SJSA1 (cell line): ENCODE measurements around the gene NARS2. TPM values are rescaled to one million over a fixed set of nuclear protein-coding genes. Genes with fewer than 3 reads are reported as not detected.
"Not testable (repeated sequence)": the region's sequence is repeated elsewhere in the genome, so short reads cannot be mapped to it uniquely, and the experiment has no call there.

Experiments
- DNase-seq, 2 experiments: peaks; one replicate each; pipeline ENCODE4 v3.0.0-alpha.2; 2015 to 2020; ENCODE audit warnings: low spot score in 2 of 2, low read depth in 1 of 2
- H3K27ac ChIP-seq: fragments of 250-450 bp; sonication (Bioruptor Pico); 2 replicates; pipeline ENCODE4 v1.5.1; 2020; ENCODE audit warnings: mild to moderate bottlenecking, moderate library complexity
- H3K27me3 ChIP-seq: fragments of 250-450 bp; sonication (Bioruptor Pico); replicated peaks from 2 replicates; pipeline ENCODE4 v1.5.1; 2020; ENCODE audit warnings: mild to moderate bottlenecking, moderate library complexity
- H3K36me3 ChIP-seq: fragments of 250-450 bp; sonication (Bioruptor Pico); 2 replicates; pipeline ENCODE4 v1.5.1; 2020; ENCODE audit warnings: mild to moderate bottlenecking
- H3K4me1 ChIP-seq: fragments of 250-450 bp; sonication (Bioruptor Pico); replicated peaks from 2 replicates; pipeline ENCODE4 v1.6.1; 2021; ENCODE audit warnings: mild to moderate bottlenecking
- H3K4me3 ChIP-seq: fragments of 250-450 bp; sonication (Bioruptor Pico); 2 replicates; pipeline ENCODE4 v1.5.1; 2020; ENCODE audit warnings: mild to moderate bottlenecking
- H3K9me3 ChIP-seq: fragments of 250-450 bp; sonication (Bioruptor Pico); replicated peaks from 2 replicates; pipeline ENCODE4 v1.5.1; 2020; ENCODE audit warnings: mild to moderate bottlenecking
- total RNA-seq: library from RNA; depleted of rRNA; stranded (reverse); fragments of >200 nt; shearing (Covaris generic); gene quantifications from 2 replicates; pipeline ENCODE4 v1.2.3, GENCODE V29; 2014

Gene NARS2
- total RNA-seq, 1 experiment from 2014 or later: 20.8 TPM

DNA sequence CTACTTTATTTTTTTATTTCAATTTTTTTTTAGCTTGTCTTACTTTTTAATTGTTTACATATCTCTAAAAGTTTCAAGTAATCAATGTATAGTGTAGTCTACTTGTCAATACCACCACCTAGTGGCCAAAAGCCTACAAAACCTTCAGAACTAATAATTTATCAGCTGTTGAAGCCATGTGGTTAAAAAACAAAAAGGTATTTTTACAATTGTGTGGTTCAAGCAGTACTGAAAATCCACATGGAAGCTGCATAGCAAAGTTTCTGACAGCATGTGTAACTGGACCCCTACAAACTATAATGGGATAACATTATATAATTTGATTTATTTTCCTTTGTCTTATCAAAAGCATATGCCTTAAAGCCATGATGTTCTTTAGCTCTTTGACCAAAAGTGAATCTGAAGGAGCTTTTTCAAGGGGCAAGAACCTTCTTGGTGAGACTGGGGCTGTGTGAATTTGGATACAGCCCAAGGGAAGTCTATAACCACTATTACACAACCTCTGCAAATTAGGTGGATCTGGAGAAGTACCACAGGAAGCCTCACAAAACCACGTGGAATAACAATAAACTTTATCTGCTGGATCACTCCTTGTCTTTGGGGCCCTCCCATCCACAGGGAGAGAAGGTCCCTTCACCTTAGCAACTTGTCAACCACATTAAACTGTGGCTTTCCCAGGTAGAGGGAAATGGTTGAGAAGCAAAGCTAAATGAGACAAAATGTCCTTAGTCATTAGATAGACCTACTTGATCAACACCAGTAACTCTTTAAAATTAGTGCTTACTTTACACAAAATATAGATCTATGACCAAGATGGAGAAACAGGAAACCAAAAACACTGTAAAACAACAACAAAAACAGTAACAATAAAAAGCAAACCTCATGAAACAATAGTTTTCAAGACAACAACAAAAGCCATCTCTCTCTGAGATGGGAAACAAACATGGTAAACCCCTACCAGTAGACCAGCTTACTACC lies 9.9 kb downstream of the NARS2 start:
- Histone ChIP-seq H3K36me3 (peaks cover 18% of the 10 kb centered on the region), H3K4me1 (peaks cover 44% of the 10 kb centered on the region), H3K27ac (no peak overlapping the region), H3K9me3 (no peaks in the 10 kb centered on the region), H3K4me3 (no peak overlapping the region), H3K27me3 (no peaks in the 10 kb centered on the region)
- DNase-seq: peak in 1 of 2 experiments; percentile 45

GRCh38 chr11:78564037-78564436 lies 10.6 kb downstream of the NARS2 start:
- Histone ChIP-seq H3K36me3 (peaks cover 18% of the 10 kb centered on the region), H3K4me1 (peaks cover 48% of the 10 kb centered on the region)
- H3K9me3 ChIP-seq, H3K4me3 ChIP-seq, H3K27ac ChIP-seq, H3K27me3 ChIP-seq, DNase-seq: not testable (repeated sequence)

- Histone ChIP-seq H3K4me1 (peaks cover 46% of the 10 kb centered on the region), H3K27ac (peak overlapping the region; percentile 90), H3K36me3 (peaks cover 22% of the 10 kb centered on the region)
- not testable (repeated sequence) for H3K9me3 ChIP-seq, H3K4me3 ChIP-seq, DNase-seq, H3K27me3 ChIP-seq
Observed at GRCh38 chr11:78563090-78563489, 11.6 kb downstream of the NARS2 start.

DNA sequence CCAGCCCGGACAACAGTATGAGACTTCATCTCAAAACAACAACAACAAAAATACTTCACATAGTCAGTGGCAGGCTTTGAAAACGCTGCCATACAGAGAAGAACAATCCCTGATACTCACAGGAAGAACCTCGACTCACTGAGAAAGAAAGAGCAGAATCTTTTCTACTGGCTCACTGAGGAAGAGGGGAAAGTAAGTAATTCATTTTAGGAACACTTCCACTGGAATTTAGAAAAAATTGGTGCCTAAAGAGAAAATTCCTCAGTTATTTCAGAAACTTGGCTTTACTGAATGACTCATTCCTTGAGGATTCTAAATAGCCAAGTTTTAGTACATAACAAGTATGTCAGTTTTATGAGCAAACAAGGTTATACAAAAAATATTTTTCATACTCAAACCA lies 12.3 kb downstream of the NARS2 start:
- Histone ChIP-seq H3K9me3 (no peaks in the 10 kb centered on the region), H3K4me1 (peaks cover 45% of the 10 kb centered on the region), H3K36me3 (peaks cover 16% of the 10 kb centered on the region), H3K27ac (peak overlapping the region; percentile 90), H3K4me3 (no peak overlapping the region), H3K27me3 (no peaks in the 10 kb centered on the region)
- peak in 1 of 2 experiments; percentile 56 for DNase-seq

GRCh38 chr11:78560826-78561484 lies 13.7 kb downstream of the NARS2 start:
- Histone ChIP-seq H3K9me3 (no peaks in the 10 kb centered on the region), H3K4me1 (peaks cover 40% of the 10 kb centered on the region), H3K4me3 (no peak overlapping the region), H3K36me3 (peaks cover 15% of the 10 kb centered on the region), H3K27ac (peak overlapping the region; percentile 90), H3K27me3 (no peaks in the 10 kb centered on the region)
- peak in 1 of 2 experiments; percentile 55 for DNase-seq

DNA sequence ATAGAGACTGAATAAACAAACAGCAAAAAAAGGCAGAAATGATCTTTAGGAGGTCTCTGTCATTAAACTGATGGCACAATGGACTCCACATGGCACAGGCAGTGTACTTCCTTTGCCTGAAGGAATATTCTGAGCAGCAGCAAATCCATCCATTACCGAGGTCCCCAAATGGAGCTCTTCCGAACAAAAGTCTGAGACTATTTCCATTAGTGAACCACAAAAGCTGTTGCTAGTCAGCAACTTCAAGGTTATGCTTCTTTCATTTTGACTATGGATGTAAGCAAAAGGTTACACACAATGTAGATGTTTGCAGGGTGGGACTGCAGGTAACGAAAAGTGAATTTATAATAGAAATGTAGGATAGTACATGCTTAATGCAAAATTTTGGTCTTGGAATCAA lies 14.5 kb downstream of the NARS2 start:
- peak in 1 of 2 experiments; percentile 5 for DNase-seq
- Histone ChIP-seq H3K9me3 (no peaks in the 10 kb centered on the region), H3K27ac (peak overlapping the region; percentile 90), H3K4me3 (no peak overlapping the region), H3K36me3 (peaks cover 15% of the 10 kb centered on the region), H3K27me3 (no peaks in the 10 kb centered on the region), H3K4me1 (peaks cover 40% of the 10 kb centered on the region)

DNA sequence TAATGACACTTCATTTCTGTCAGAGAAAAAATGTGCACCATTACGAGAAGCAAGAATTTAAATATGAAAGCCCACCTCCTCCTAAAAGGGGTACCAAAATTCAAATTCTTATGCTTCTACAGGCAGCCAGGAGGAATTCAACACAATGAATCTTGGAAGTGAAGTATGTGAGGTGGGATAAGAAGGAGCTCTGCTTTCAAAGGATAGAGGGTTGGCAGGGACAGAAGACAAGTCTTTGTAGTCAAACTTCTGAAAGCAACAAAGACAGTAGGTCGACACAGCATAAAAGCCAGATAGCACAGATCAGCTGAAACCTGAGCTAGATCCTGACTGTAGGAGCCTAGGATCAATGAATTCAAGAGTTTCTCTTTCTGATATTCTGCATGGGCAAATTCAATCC lies 17.4 kb downstream of the NARS2 start:
- Histone ChIP-seq H3K4me3 (no peak overlapping the region), H3K27ac (no peak overlapping the region), H3K27me3 (no peaks in the 10 kb centered on the region), H3K9me3 (no peaks in the 10 kb centered on the region), H3K4me1 (peaks cover 29% of the 10 kb centered on the region), H3K36me3 (peaks cover 8% of the 10 kb centered on the region; the same call in 1 of the 2 replicates)
- DNase-seq: no peak

GRCh38 chr11:78555592-78555991 lies 19.1 kb downstream of the NARS2 start:
- peaks cover 12% of the 10 kb centered on the region for H3K4me1 ChIP-seq
- H3K27me3 ChIP-seq: no peaks in the 10 kb centered on the region
- H3K4me3 ChIP-seq: no peak overlapping the region
- peaks cover 4% of the 10 kb centered on the region; the same call in 1 of the 2 replicates for H3K36me3 ChIP-seq
- no peaks in the 10 kb centered on the region for H3K9me3 ChIP-seq
- DNase-seq: no peak
- H3K27ac ChIP-seq: no peak overlapping the region

DNA sequence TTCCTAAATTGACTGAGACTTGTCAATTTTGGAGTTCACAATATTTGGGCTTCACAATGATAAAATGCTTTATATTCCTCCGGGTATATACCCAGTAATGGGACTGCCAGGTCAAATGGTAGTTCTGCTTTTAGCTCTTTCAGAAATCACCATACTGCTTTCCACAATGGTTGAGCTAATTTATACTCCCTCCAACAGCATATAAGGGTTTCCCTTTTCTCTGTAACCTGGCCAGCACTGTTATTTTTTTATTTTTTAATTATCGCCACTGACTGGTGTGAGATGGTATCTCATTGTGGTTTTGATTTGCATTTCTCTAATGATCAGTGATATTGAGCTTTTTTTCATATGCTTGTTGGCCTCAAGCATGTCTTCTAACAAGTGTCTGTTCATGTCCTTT lies 21.8 kb downstream of the NARS2 start:
- no peak for DNase-seq
- 0 out of 2 replicates have a peak, but pooled peaks cover 3% of the 10 kb centered on the region for H3K4me1 ChIP-seq
- H3K4me3 ChIP-seq: no peak overlapping the region
- H3K36me3 ChIP-seq: no peaks in the 10 kb centered on the region
- no peak overlapping the region for H3K27ac ChIP-seq
- H3K9me3 ChIP-seq: no peaks in the 10 kb centered on the region
- H3K27me3 ChIP-seq: no peaks in the 10 kb centered on the region

GRCh38 chr11:78552139-78552538 lies 22.5 kb downstream of the NARS2 start:
- H3K27ac ChIP-seq, H3K36me3 ChIP-seq, H3K27me3 ChIP-seq, H3K9me3 ChIP-seq, H3K4me3 ChIP-seq, DNase-seq, H3K4me1 ChIP-seq: not testable (repeated sequence)

DNA sequence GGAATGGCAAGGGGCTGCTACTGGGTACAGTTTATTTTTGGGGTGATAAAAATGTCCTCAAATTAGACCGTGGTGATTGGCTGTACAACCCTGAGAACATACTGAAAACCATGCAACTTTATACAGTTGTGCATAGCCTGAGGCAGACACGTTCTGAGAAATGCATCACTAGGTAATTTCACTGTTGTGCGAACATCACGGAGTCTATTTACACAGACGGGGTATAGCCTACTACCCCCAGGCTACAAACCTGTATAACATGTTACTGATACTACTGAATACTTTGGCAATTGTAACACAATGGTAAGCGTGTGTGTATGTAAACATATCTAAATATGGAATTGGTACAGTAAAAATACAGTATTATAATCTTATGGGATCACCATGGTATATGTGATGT lies 23.6 kb downstream of the NARS2 start:
- no peaks in the 10 kb centered on the region for H3K27me3 ChIP-seq
- H3K36me3 ChIP-seq: no peaks in the 10 kb centered on the region
- no peak overlapping the region for H3K4me3 ChIP-seq
- 0 out of 2 replicates have a peak, but pooled peaks cover 3% of the 10 kb centered on the region for H3K4me1 ChIP-seq
- no peak overlapping the region for H3K27ac ChIP-seq
- no peaks in the 10 kb centered on the region for H3K9me3 ChIP-seq
- no peak for DNase-seq

DNA sequence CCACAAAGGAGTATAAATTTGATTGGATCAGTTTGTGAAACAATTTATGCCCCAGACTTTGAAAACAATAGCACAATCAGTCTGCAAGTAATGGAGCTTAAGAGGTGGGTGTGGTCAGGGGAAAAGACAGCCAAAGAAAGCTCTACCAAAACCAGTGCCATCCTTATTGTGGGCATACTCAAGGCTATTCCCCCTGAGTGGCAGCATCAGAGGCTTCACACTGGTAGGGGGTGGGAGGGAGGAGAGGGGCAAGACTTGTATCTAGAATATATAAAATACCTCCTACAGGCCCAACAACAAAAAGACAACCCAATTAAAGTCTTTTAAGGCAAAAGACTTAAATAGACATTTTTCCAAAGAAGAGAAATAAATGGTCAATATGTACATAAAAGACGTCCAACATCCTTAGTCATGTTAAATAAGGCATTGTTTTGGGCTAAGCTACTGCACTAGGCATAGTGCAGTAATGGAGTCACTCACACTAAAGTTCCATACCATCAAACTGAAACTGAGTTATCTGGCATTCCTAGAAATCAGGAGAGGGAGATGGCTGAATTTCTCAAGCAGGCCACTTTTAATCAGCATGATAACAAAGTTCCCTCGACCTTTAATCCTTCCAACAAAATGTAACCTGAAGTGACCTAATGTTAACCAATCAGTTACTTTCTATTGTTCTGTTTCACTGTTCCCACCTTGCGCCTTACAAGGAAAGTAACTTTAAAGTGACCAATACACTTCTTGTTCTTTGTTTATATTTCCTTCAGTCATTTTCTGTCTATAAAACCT lies 24.8 kb downstream of the NARS2 start:
- Histone ChIP-seq H3K27ac (no peak overlapping the region), H3K36me3 (no peaks in the 10 kb centered on the region), H3K9me3 (no peaks in the 10 kb centered on the region), H3K27me3 (no peaks in the 10 kb centered on the region), H3K4me1 (0 out of 2 replicates have a peak, but pooled peaks cover 3% of the 10 kb centered on the region), H3K4me3 (no peak overlapping the region)
- no peak for DNase-seq

GRCh38 chr11:78548911-78549590 lies 25.6 kb downstream of the NARS2 start:
- Histone ChIP-seq H3K4me1 (0 out of 2 replicates have a peak, but pooled peaks cover 3% of the 10 kb centered on the region), H3K27me3 (no peaks in the 10 kb centered on the region), H3K27ac (no peak overlapping the region), H3K9me3 (no peaks in the 10 kb centered on the region), H3K36me3 (no peaks in the 10 kb centered on the region), H3K4me3 (no peak overlapping the region)
- DNase-seq: no peak
